Ovary (tissue), 9 donors: ENCODE results near the gene FLNB. TPM values are rescaled to one million over a fixed set of nuclear protein-coding genes. Genes with fewer than 3 reads are reported as not detected.
A peak's percentile ranks its signal among the peaks of the same experiment; 100 is the strongest.

Experiments used
- DNase-seq, 5 donors: peaks; one replicate each; pipeline ENCODE4 v3.0.0-alpha.2; 2019 to 2020
- H3K27ac ChIP-seq, 2 donors: fragments of 200-600 bp; one replicate each; pipeline versions ENCODE4 v1.5.1 to v1.8.0; 2019 to 2022
- H3K27me3 ChIP-seq: fragments of 200-600 bp; one replicate; pipeline ENCODE4 v1.8.0; 2022
- H3K36me3 ChIP-seq: fragments of 200-600 bp; sonication (generic); one replicate; pipeline ENCODE4 v1.5.1; 2019
- H3K4me1 ChIP-seq: one replicate; pipeline ENCODE4 v1.8.1; 2013; ENCODE audit warnings: mild to moderate bottlenecking, moderate library complexity; ENCODE audit not compliant: insufficient read depth
- H3K4me3 ChIP-seq: fragments of 200-600 bp; sonication (generic); one replicate; pipeline ENCODE4 v1.5.1; 2017
- H3K9me3 ChIP-seq, 2 donors: fragments of 200-600 bp in 1 of 2; sonication (generic) in 1 of 2; one replicate each; pipeline versions ENCODE4 v1.5.1 to v1.8.1; 2013 to 2019; ENCODE audit warnings: mild to moderate bottlenecking in 1 of 2, moderate library complexity in 1 of 2
- CTCF ChIP-seq, 3 donors: fragments of 450-650 bp in 2 of 3; fragments of 200-600 bp in 1 of 3; IDR thresholded peaks; one replicate each; pipeline versions ENCODE4 v1.5.1 to v1.8.0; 2016 to 2022; ENCODE audit warnings: antibody characterized with exemption in 3 of 3, mild to moderate bottlenecking in 1 of 3
- EP300 ChIP-seq: sonication (generic); formaldehyde crosslinking; IDR thresholded peaks from one replicate; pipeline ENCODE4 v1.6.1; 2017; ENCODE audit warnings: antibody characterized with exemption
- POLR2A ChIP-seq: fragments of 450-650 bp; IDR thresholded peaks from one replicate; pipeline ENCODE4 v1.6.1; 2017; ENCODE audit warnings: antibody characterized with exemption, mild to moderate bottlenecking, moderate library complexity
- WGBS, 3 donors: extraction: QIAGEN DNeasy Blood & Tissue Kit in 1 of 3; methylation state at CpG; one replicate each; pipeline versions ENCODE4 v1.1.5 to v1.1.7; 2013 to 2017; 5-methylcytosine and 5-hydroxymethylcytosine counted together
- intact Hi-C, 4 donors: fragments of 100-400 bp; cut with DNase I; formaldehyde crosslinking; loops; one replicate each; pipeline versions ENCODE4 v1.11.0 to v1.15.1; 2022 to 2023
- polyA plus RNA-seq, 2 donors: library from polyadenylated mRNA; stranded (reverse); fragments of 200-250 nt in 1 of 2; fragments of 350-450 nt in 1 of 2; fragmentation: Illumina TruSeq in 1 of 2; extraction: RNeasy Lipid Tissue Mini Kit (QIAGEN cat#74804) in 1 of 2; gene quantifications; one replicate each; pipeline ENCODE4 v1.2.3, GENCODE V29; 2013 to 2014
- total RNA-seq, 7 donors: library from RNA; depleted of rRNA in 2 of 7; stranded (reverse); fragments of >200 nt in 2 of 7; fragmentation: NEBNext Ultra II Directional in 3 of 7; extraction: Animal tissue kit (Norgen Biotek cat#: 25700) in 3 of 7; gene quantifications; one replicate each; pipeline versions ENCODE4 v1.1.0 to v1.2.4, GENCODE V29; 2016 to 2023
- donor health status: DM: no; HTN: no; CAD: no; lungs with moderate emphysema.
- donor health status: DM: no; HTN: no; CAD: no.
- donor health status: Bipolar disorder and iron deficiency.
- donor health status: DM: yes; HTN: yes; CAD: no.
- donor health status: DM: no; HTN: no; CAD: no.
- donor health status: DM: yes; HTN: yes; CAD: no.

Gene FLNB
- total and polyA plus RNA-seq, 9 donors: 51.9 to 190 (median 126) TPM

GRCh38 chr3:58068122-58068809 is 60.0 kb downstream of the FLNB start:
- Histone ChIP-seq H3K9me3 (no peaks in the 10 kb centered on the region), H3K36me3 (no peaks in the 10 kb centered on the region), H3K4me3 (no peak overlapping the region), H3K27ac (no peak overlapping the region), H3K4me1 (peaks cover 6% of the 10 kb centered on the region), H3K27me3 (no peaks in the 10 kb centered on the region)
- TF ChIP-seq POLR2A (no peak), EP300 (no peak), CTCF (IDR thresholded peaks at IDR 0.05) (no peak)
- WGBS, 3 donors: 95 to 96% (median 96%) methylated on average over 2 of the region's 2 CpGs
- intact Hi-C loops: loop anchor here in 1 of 4 donors (10.0 kb wide), 1 partner anchor 53 kb away; no protein-coding TSS in a partner anchor
- no peak for DNase-seq

GRCh38 chr3:58071480-58071971 is 63.3 kb downstream of the FLNB start:
- Histone ChIP-seq H3K36me3 (no peaks in the 10 kb centered on the region), H3K9me3 (no peaks in the 10 kb centered on the region), H3K27ac (peak overlapping the region in 1 of 2 donors; percentile 37), H3K4me3 (no peak overlapping the region), H3K4me1 (peaks cover 6% of the 10 kb centered on the region), H3K27me3 (no peaks in the 10 kb centered on the region)
- intact Hi-C loops: loop anchor here in 1 of 4 donors (10.0 kb wide), 1 partner anchor 57 kb away; no protein-coding TSS in a partner anchor
- TF ChIP-seq EP300: no peak
- 55 to 61% (median 59%) methylated on average over 7 of the region's 7 CpGs for WGBS, 3 donors
- DNase-seq: no peak

- TF ChIP-seq CTCF (IDR thresholded peaks at IDR 0.05): no peak
- Histone ChIP-seq H3K4me3 (no peak overlapping the region), H3K27me3 (no peaks in the 10 kb centered on the region), H3K27ac (peak overlapping the region in 1 of 2 donors; percentile 37), H3K9me3 (no peaks in the 10 kb centered on the region), H3K36me3 (no peaks in the 10 kb centered on the region), H3K4me1 (peaks cover 6% of the 10 kb centered on the region)
- intact Hi-C loops: loop anchor here in 1 of 4 donors (10.0 kb wide), 1 partner anchor 57 kb away; no protein-coding TSS in a partner anchor
- no peak for DNase-seq
- 29 to 44% (median 34%) methylated on average over 14 of the region's 14 CpGs for WGBS, 3 donors
Observed at GRCh38 chr3:58072052-58072762, 64.0 kb downstream of the FLNB start.

- no peak for TF ChIP-seq CTCF (IDR thresholded peaks at IDR 0.05)
- no peak for TF ChIP-seq POLR2A
- Histone ChIP-seq H3K36me3 (no peaks in the 10 kb centered on the region), H3K27me3 (no peaks in the 10 kb centered on the region), H3K27ac (peak overlapping the region in 1 of 2 donors; percentile 37), H3K9me3 (no peaks in the 10 kb centered on the region), H3K4me1 (peaks cover 6% of the 10 kb centered on the region), H3K4me3 (no peak overlapping the region)
- 44 to 48% (median 48%) methylated on average over 3 of the region's 3 CpGs for WGBS, 3 donors
- DNase-seq: no peak
- intact Hi-C loops: loop anchor here in 1 of 4 donors (10.0 kb wide), 1 partner anchor 58 kb away; no protein-coding TSS in a partner anchor
Observed at GRCh38 chr3:58072763-58073130, 64.5 kb downstream of the FLNB start.
